ENCODE data around the gene SARM1.

SARM1 gene

DNA sequence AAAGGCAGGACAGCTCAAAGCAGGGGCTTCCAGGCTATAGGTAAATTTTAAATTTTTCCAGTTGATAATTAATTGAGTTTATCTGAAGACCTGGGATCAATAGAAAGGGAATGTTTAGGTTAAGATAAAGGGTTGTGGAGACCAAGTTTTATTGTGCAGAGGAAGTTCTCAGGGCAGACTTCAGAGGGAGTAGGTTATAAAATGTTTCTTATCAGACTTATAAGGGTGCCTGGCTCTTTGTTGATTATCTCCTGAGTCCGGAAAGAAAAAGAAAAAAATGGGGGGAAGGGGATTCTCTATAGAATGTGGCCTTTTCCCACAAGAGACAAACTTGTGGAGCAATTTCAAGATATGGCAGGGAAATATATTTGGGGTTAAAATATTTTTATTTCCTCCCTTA is 18.6 kb downstream of the SARM1 start:
- H3K4me3 ChIP-seq: no peak overlapping the region
- no peak overlapping the region for H3K27ac ChIP-seq

DNA sequence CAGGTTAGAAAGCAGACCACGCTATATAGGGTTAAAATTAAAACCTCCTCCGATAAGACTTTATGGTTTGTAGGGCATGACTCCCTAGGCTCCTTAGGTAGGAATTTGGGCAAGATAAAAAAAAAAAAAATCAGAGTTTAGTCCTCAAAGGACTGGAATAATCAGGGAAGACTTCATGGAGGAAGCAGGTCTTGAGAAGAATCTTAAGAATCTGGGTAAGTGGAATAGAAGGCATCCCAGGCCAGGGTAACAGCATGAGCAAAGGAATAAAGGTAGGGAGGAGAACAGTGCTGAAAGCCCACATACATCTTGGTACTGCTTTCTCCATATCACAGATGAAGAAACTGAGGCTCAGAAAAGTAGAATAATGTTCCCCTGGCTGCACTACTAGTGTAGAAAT is 19.1 kb downstream of the SARM1 start:
- Histone ChIP-seq H3K27ac (no peak overlapping the region), H3K4me3 (no peak overlapping the region)

DNA sequence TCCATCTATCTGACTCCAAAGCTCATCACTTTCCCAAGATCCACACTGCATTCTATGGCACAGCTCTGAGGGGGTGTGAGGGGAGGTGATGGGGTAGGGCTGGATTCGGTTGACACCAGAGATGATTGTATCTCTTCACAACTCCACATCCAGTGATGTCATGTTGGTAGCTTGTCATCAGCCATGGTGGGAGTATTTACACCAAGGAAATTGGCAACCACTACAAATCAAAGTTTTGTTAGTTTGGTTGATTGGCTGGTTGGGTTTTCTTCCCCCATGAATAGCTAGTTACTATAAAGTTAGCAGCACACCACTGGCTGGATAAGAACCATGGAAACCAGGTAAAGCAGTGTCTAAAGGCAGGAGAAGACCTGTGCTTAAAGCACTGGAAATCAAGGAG is 19.5 kb downstream of the SARM1 start:
- Histone ChIP-seq H3K4me3 (no peak overlapping the region), H3K27ac (no peak overlapping the region)

DNA sequence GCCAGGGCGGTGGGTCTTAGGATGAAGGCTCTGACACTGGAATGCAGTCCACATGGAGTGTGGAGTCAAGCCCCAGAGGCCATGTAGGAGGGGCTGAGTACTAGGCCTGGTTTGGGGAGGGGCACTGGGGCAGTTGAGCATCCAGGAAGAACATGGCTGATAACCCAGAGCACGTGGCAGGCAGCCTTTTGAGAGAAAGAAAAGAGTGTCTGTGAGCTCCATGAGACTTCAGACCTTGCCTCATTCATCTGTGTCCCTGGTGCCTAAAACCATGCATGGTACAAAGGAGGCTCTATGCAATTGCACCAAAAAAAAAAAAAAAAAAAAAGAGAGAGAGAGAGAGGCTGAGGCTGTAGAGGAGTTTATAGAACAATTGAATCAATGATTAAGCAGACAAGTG is 19.9 kb downstream of the SARM1 start:
- H3K27ac ChIP-seq: no peak overlapping the region
- no peak overlapping the region for H3K4me3 ChIP-seq

DNA sequence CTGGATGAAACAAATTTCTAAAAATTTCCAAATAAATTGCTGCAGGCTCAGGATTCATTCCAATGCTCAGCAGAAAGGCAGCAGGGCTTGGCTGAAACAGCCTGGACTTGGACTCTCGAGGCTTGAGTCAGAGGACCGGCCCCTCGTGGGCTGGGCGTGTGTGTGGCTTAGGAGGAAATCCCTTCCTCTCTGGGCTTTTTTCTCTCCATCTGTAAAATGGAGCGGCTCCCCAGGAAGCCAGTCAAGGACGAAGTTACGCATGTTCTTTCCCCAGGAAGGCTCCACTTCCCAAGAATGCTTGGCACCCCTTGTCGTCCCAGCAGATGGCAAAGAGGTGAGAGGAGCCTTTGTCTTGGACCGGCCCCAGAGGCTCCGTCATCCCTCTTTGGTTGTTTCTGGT is 21.0 kb downstream of the SARM1 start:
- H3K27ac ChIP-seq: no peak overlapping the region

DNA sequence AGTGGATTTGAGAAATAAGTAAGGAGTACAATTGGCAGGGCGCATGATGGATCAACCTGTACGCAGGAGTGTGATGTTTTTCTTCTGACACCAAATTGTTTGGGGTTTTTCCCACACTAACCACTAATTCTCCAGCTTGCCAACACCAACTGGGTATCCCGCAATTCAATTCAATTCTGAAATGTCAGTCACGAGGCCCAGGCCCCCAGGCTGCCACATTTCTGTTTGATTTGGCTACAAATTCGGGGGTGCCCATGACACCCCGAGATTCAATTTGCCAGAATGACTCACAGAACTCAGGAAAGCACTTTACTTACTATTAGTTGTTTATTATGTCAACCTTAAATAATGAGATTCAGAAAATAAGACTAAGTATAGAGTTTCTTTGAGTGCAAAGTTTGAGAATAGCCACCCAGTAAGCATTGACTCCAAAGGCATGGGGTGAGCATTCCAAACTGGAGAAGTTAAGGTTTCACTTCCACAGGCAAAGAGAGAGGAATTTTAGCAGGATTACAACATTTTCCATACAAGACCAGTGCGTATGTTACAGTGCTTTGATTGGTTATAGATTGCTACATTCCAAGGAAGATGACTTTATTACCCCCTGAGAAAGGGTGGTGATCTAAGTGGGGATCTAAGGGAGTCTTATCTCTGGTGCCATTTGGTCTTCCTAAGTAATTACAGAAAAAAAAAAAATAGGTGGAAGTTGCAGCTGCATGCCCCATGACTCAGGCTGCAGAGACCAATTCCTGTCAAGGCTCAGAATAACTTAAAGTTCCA is 23.0 kb downstream of the SARM1 start:
- Histone ChIP-seq H3K27ac (no peak overlapping the region), H3K4me3 (no peak overlapping the region)

More for the DNA sequence above, 21.0 kb downstream of the SARM1 start:
- no peak overlapping the region for H3K4me3 ChIP-seq

DNA sequence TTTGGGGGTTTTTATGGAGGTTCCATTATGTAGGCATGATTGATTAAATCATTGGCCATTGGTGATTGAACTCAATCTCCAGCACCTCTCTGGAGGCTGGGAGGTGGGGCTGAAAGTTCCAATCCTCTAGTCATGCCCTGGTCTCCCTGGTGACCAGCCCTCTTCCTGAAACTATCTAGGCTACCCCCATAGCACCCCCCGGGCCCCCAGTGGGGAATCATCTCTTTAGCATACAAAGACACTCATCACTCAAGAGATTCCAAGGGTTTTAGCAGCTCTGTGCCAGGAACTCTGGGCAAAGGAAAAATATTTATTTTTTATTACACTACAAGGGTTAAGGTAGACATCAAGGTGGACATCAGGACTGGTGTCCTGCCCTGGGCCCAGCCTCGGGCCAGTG is 23.9 kb downstream of the SARM1 start:
- H3K27ac ChIP-seq: no peak overlapping the region
- no peak overlapping the region for H3K4me3 ChIP-seq

DNA sequence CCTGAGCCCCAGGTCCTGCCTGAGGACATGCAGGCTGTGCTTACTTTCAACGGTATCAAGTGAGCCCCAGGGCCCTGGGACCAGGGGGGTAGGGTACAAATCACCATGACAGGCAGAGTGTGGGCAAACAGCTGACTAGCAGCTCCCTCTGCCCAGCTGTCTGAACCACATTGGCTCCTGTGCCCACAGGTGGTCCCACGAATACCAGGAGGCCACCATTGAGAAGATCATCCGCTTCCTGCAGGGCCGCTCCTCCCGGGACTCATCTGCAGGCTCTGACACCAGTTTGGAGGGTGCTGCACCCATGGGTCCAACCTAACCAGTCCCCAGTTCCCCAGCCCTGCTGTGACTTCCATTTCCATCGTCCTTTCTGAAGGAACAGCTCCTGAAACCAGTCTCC is 24.5 kb downstream of the SARM1 start:
- no peak overlapping the region for H3K4me3 ChIP-seq
- no peak overlapping the region for H3K27ac ChIP-seq

DNA sequence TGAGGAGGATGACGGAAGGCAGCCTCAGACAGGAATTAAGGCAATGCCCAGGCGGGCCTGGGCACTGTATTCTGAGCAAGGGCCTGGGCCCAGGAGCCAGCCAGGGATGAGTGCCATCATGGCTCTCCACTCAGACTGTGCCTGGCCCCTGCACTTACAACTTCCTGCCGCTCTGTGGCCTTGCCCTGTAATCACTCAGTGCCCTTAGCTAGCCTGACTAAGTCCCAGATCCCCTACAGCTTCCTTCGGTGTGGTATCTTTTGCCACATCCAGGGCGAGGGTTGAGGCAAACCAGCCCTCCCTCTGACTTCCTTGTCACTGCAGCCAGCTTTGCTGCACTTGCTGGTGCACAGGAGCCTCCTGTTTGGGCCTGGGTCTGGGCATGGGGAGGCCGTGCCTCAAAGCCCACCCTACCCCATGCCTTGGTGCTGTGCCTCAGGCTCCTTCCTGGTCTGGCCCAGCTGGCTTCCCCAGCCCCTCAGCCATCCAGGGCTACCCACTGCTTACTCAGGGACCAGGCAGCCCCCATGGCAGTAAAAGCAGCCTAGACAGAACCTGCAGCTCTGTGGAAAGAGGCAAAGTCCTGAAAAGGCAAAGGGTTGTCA is 25.2 kb downstream of the SARM1 start:
- no peak overlapping the region for H3K4me3 ChIP-seq
- H3K27ac ChIP-seq: no peak overlapping the region

DNA sequence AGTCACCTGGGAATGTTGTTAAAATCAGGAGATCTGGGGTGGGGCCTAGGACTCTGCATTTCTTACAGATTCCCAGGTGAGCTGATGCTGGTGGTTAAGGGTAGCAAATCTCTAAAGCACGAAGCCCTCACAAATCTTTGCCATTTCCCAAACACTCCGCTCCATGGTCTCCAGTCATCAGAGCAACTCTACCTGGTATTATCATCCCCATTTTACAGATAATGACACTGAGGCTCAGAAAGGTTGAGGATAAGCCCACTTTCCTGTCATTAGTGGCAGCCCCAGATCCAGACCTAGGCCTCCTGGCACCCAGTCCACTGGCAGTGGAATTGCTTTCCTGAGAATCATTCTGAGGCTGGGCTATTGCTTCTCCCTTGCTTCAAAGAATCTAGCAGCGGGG is 25.8 kb downstream of the SARM1 start:
- Histone ChIP-seq H3K27ac (no peak overlapping the region), H3K4me3 (no peak overlapping the region)

DNA sequence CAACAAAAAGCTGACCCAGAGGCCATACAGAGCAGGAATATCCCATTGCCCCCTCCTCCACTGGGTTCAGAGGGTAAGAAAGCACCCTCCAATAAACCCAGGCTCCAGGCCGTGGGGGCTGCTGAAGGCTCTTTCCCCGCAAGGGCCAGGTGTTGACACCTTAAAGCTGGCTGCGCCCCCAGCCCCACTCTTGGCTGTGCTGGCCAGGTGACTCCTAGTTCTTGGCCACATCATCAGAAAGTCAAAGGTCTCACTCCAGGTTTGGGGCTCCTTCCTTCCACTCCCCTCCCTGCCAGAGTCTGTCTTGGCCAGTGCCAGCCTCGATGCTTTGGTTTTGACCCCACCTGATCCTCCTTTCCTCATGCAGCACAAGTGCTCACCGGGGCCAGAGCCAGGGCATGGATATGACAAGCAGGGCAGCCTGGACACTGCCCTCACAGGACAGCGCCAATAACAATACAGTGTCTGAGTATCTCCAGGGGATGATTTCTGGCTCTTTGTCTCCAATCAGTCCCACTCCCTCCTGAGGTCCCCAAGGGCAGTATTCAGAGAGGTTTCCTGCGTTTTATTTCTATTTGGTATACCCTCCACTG is 26.3 kb downstream of the SARM1 start:
- no peak overlapping the region for H3K27ac ChIP-seq

DNA sequence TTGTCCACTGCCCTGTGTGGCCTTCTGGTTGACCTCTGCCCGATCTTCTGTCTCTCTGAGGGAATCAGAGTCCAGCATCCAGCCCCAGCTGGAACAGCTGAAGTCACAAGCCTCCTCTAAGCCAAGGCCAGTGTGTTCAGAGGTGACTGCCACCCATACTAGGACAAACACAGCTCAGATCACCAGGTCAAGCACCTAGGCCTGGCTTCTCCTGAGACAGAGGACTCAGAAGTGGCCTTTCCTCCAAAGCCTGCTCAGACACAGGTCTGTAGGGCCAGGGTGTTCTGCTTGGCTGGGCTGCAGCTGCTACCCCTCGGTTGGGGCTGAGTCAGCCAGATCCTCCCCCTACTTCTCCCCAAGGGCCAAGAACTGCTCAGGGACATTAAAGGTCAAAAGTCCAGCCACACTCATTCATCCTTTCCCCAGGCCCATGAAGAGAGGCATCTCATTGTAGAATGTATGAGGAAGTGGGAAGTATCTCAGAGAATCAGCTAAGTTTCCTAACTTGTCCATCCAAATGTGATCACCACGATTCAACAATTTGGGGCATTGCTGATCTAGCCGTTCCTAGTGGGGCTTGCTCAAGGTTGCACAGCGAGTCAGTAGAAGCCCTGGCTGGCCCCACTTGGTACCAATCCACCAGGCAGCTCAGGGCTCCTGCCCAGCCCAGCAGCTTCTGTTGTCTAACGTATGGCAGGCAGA is 26.9 kb downstream of the SARM1 start:
- Histone ChIP-seq H3K4me3 (no peak overlapping the region), H3K27ac (no peak overlapping the region)

More for the DNA sequence above, 26.3 kb downstream of the SARM1 start:
- no peak overlapping the region for H3K4me3 ChIP-seq

DNA sequence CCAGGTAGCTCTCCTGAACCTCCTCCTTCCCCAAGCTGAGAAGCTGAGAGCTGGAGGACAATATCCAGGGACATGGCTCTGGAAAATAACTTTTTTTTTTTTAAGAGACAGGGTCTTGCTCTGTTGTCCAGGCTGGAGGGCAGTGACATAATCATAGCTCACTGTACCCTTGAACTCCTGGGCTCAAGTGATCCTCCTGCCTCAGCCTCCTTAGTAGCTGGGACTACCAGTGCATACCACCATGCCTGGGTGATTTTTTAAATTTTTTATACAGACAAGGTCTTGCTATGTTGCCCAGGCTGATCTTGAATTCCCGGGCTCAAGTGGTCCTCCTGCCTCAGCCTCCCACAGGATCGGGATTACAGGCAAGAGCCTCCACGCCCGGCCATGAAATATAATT is 28.3 kb downstream of the SARM1 start:
- Histone ChIP-seq H3K27ac (no peak overlapping the region), H3K4me3 (no peak overlapping the region)

DNA sequence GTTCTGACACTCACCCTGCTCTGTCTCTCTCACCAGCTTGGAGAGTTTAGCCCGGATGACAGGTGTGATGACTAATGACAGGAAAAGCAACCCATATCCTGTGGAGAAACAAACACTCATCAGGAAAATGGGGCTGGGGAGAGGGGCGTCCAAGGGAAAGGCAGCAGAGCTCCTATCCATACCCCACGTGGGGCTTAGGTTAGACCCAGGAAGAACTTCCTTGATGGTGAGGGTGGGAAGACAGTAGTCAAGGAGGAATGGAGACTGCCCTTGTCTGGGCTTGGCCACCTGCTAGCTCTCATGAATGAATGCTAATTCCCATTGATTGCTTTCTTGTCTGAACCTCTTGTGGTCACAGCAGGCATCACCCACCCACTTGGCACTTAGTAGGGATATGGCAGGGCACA is 30.7 kb downstream of the SARM1 start:
- no peak overlapping the region for H3K27ac ChIP-seq
- H3K4me3 ChIP-seq: no peak overlapping the region

DNA sequence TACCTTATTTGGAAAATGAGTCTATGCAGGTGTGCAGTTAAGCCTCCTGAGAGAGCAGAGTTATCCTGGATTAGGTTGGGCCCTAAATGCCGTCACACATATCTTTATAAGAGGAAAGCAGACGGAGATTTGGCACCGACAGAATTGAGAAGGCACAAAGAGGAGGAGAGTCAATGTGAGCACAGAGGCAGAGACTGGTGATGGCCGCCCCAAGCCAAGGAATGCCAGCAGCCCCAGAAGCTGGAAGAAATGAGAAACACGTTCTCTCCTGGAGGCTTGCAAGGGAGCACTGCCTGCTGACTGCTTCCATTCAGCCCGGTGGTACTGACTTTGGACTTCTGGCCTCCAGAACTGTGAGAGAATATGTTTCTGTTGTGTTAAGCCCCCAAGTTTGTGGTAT is 31.4 kb downstream of the SARM1 start:
- H3K27ac ChIP-seq: no peak overlapping the region
- no peak overlapping the region for H3K4me3 ChIP-seq

DNA sequence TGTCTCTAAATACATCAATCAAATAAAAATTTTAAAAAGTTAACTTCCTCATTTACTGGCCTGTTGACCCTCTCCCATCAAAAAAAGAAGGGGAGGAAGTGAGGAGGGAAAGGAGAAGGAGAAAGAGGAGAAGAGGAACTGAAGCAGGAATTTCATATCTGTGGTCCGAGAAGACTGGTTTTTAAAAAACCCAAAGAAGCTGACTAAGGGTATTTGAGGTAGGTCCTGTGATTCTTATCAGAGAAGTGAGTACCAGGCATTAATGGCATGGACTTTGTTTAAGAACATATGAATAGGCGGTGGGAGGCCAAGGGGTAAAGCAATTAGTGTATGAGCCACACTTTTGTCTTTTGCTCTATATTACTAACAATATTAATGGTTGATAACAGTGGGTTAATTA is 32.5 kb downstream of the SARM1 start:
- Histone ChIP-seq H3K4me3 (no peak overlapping the region), H3K27ac (peak overlapping the region in 1 of 21 experiments; percentile 10)

DNA sequence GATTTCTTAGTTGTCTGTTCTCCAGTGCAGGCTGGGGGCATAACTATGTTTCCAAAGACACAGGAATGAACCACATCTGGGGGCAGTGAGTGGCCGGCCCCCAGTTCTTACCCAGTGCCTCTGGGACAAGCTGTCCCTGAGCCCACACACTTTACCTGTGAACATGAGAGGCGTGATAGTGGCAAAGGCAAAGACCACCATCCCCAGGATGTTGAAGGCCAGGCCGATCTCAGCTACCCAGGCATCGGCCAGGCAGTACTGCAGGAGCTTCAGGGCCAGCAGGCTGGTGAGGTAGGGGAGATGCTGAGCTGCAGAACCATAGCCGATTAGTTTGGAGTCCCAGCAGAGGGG is 32.9 kb downstream of the SARM1 start:
- Histone ChIP-seq H3K27ac (peak overlapping the region in 2 of 21 experiments; percentile 7 to 10), H3K4me3 (peak overlapping the region in 1 of 7 experiments; percentile 51)

DNA sequence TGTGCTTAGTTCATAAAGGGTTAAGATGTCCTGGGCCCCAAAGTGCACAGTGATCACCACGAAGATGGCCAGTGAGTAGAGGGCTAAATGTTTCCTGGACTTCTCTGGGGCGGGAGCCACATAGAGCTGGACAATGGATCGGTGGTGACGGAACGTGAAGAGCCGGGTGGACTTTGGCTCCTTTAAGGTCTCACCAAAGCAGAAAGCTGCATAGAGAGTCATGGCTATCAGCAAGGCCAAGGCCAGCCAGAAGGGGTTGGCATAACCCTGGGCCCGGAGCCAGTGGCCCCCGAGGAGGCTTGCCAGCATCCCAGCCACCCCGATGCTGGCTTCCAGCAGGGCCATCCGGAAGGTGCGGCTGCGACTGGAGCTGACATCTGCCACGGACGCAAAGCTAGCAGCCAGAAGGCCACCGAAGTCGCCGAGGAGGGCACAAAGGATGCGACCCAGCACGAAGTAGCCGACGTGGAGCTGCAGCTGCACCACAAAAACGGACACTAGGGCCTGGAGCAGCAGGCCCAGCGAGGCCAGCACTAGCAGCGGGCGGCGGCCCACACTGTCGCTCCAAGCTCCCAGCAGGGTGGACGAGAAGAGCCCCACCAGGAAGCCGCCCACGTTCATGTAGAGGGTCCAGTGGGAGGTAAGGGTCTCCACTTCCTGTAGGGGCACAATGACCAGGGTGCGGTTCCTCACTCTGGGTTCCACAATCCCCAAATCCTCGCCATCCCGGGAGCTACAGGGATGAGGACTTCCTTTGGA is 33.5 kb downstream of the SARM1 start:
- peak overlapping the region; percentile 51 to 72 (median 60) for H3K4me3 ChIP-seq
- peak overlapping the region in 7 of 21 experiments; percentile 7 to 59 (median 29) for H3K27ac ChIP-seq

DNA sequence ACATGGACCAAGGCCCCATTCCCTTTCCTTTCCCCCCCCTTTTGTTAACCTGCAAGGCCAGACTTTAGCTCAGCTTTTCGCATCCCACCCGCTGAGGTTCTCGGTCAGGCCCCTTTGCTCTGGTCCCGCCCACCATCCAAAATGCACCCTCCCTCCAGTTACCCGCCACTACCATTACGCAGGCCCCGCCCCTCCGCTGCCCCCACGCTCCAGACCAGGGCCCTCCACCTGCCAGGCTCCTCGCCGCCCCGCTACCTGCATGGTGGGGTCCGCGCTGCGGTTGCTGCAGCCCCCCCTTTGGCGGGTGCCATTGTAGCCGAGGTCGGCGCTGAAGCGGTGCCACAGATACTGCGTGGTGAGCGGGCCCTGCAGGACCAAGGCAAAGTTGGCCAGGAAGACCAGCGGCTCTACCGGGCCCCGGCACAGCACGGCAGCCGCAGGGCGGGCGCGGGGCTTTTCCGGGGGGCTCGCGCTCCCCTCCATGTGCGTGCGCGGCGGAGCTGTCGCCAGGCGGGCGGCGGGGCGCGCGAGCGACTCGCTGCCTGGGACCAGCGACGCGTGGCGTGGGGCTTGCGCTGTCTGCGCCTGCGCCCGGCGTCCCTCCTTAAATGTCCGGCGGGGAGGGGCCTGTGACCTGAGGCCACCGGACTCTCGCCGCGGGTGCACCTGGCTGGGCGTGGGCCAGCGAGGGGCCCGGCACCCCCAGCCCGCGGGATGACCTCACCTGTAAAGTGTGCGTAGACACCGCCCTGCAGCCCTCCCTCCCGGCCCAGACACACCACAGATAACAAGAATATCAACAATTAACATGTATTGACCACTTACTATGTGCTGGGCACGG is 34.4 kb downstream of the SARM1 start, which contains the start of gene SLC46A1:
TSS of gene SLC46A1 (minus strand) at position 581 of the 841 bp plus-strand sequence. CDS start at position 483, 98 bp downstream.
- H3K4me3 ChIP-seq: peak within 1 kb of the TSS; percentile 51 to 72 (median 60)
- peak within 1 kb of the TSS in 15 of 21 experiments; percentile 21 to 66 (median 41) for H3K27ac ChIP-seq

All from skin epidermis (tissue), 12 donors.